Smooth muscle cell (in vitro differentiated cells): ENCODE measurements around the gene OAS1. TPM values are rescaled to one million over a fixed set of nuclear protein-coding genes. Genes with fewer than 3 reads are reported as not detected.
"Not testable (repeated sequence)": the region's sequence is repeated elsewhere in the genome, so short reads cannot be mapped to it uniquely, and the experiment has no call there.

ENCODE experiments used
- DNase-seq: peaks from one replicate; lab custom pipeline; 2025; ENCODE audit not compliant: unreplicated experiment; lab: John Stamatoyannopoulos, UW
- H2AFZ ChIP-seq: fragments of 200-600 bp; sonication (generic); 2 replicates; pipeline ENCODE4 v1.6.0; 2016; ENCODE audit warnings: antibody characterized with exemption, low read depth, mild to moderate bottlenecking
- H3F3A ChIP-seq: fragments of 200-600 bp; sonication (generic); 2 replicates; pipeline ENCODE4 v1.6.0; 2017; ENCODE audit warnings: antibody characterized with exemption, low read depth
- H3K27ac ChIP-seq: fragments of 200-600 bp; sonication (generic); 2 replicates; pipeline ENCODE4 v1.5.1; 2016; ENCODE audit warnings: low read depth, mild to moderate bottlenecking
- H3K27me3 ChIP-seq: fragments of 200-600 bp; sonication (generic); 2 replicates; pipeline ENCODE4 v1.6.1; 2016; ENCODE audit warnings: low read depth, mild to moderate bottlenecking
- H3K36me3 ChIP-seq: fragments of 200-600 bp; sonication (generic); 2 replicates; pipeline ENCODE4 v1.5.1; 2016; ENCODE audit warnings: low read depth
- H3K4me1 ChIP-seq: fragments of 200-600 bp; sonication (generic); 2 replicates; pipeline ENCODE4 v1.5.1; 2016; ENCODE audit warnings: low read depth
- H3K4me2 ChIP-seq: fragments of 200-600 bp; sonication (generic); 2 replicates; pipeline ENCODE4 v1.6.0; 2016; ENCODE audit warnings: mild to moderate bottlenecking
- H3K4me3 ChIP-seq: fragments of 200-600 bp; sonication (generic); 2 replicates; pipeline ENCODE4 v1.5.1; 2016; ENCODE audit warnings: mild to moderate bottlenecking
- H3K79me2 ChIP-seq: fragments of 200-600 bp; sonication (generic); 2 replicates; pipeline ENCODE4 v1.6.0; 2016; ENCODE audit warnings: low read depth, mild to moderate bottlenecking
- H3K9ac ChIP-seq: fragments of 200-600 bp; sonication (generic); 2 replicates; pipeline ENCODE4 v1.6.0; 2016; ENCODE audit warnings: low read depth
- H3K9me3 ChIP-seq: fragments of 200-600 bp; sonication (generic); replicated peaks from 2 replicates; pipeline ENCODE4 v1.5.1; 2016; ENCODE audit warnings: low read depth
- H4K20me1 ChIP-seq: fragments of 200-600 bp; sonication (generic); 2 replicates; pipeline ENCODE4 v1.6.0; 2016; ENCODE audit warnings: low read depth
- WGBS: methylation state at CpG from one replicate; pipeline ENCODE4 v1.1.7; 2016; ENCODE audit warnings: low lambda C conversion rate; 5-methylcytosine and 5-hydroxymethylcytosine counted together
- polyA plus RNA-seq: library from polyadenylated mRNA; unstranded; fragments of >200 nt; fragmentation: Nextera tagmentation; extraction: Ambion mirVana; gene quantifications from 2 replicates; pipeline ENCODE4 v1.2.1, GENCODE V29; 2016
- total RNA-seq: library from RNA; depleted of rRNA; stranded (reverse); fragments of >200 nt; gene quantifications from 2 replicates; pipeline ENCODE4 v1.2.3, GENCODE V29; 2014
- TF ChIP-seq, protein P1 (sequence below): fragments of 200-600 bp; sonication (generic); IDR thresholded peaks from 2 replicates; pipeline ENCODE4 v1.5.1; 2017; ENCODE audit warnings: borderline replicate concordance, mild to moderate bottlenecking, antibody characterized with exemption; ENCODE audit not compliant: insufficient read depth, poor library complexity, severe bottlenecking

Gene OAS1
- total and polyA plus RNA-seq, 2 experiments from 2014 or later, result 0.27 TPM; not detected in 1

DNA sequence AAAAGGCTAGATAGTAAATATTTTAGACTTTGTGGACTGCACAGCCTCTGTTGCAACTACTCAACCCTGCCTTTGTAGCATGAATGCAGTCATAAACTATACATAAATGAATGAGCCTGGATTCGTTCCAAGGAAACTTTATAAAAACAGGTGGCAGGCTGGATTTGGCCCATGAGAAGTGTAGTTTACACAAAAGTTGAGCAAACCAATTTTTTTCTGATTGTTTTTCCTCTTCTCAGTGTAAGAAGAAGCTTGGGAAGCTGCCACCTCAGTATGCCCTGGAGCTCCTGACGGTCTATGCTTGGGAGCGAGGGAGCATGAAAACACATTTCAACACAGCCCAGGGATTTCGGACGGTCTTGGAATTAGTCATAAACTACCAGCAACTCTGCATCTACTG lies 9.5 kb downstream of the OAS1 start:
- no peaks in the 10 kb centered on the region for H4K20me1 ChIP-seq
- no peak for DNase-seq
- no peak overlapping the region for H3K4me3 ChIP-seq
- H3K4me2 ChIP-seq, result no peak overlapping the region
- no peak overlapping the region for H3K9ac ChIP-seq
- H3K27me3 ChIP-seq, result peaks cover under 1% of the 10 kb centered on the region
- TF ChIP-seq, protein P1, sequence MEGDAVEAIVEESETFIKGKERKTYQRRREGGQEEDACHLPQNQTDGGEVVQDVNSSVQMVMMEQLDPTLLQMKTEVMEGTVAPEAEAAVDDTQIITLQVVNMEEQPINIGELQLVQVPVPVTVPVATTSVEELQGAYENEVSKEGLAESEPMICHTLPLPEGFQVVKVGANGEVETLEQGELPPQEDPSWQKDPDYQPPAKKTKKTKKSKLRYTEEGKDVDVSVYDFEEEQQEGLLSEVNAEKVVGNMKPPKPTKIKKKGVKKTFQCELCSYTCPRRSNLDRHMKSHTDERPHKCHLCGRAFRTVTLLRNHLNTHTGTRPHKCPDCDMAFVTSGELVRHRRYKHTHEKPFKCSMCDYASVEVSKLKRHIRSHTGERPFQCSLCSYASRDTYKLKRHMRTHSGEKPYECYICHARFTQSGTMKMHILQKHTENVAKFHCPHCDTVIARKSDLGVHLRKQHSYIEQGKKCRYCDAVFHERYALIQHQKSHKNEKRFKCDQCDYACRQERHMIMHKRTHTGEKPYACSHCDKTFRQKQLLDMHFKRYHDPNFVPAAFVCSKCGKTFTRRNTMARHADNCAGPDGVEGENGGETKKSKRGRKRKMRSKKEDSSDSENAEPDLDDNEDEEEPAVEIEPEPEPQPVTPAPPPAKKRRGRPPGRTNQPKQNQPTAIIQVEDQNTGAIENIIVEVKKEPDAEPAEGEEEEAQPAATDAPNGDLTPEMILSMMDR, result no peak
- WGBS, result 95% methylated on average over 5 of the region's 5 CpGs
- no peaks in the 10 kb centered on the region for H3K79me2 ChIP-seq
- H3K27ac ChIP-seq, result no peak overlapping the region
- no peaks in the 10 kb centered on the region for H3K36me3 ChIP-seq
- no peaks in the 10 kb centered on the region for H3K4me1 ChIP-seq
- H3F3A ChIP-seq, result no peaks in the 10 kb centered on the region
- no peaks in the 10 kb centered on the region for H3K9me3 ChIP-seq
- no peak overlapping the region for H2AFZ ChIP-seq

DNA sequence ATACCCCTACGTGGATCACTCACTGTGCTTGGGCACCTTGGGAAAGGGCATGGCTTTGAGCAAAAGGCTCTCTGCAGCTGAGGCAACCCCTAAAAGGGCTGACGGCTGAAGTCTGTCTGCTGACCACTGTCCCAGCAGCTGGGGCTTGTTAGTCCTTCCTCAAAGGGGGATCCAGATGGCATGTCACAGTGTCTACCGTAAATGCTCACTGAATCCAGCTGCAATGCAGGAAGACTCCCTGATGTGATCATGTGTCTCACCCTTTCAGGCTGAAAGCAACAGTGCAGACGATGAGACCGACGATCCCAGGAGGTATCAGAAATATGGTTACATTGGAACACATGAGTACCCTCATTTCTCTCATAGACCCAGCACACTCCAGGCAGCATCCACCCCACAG lies 12.4 kb downstream of the OAS1 start:
- no peak for DNase-seq
- Histone ChIP-seq H3K9ac (no peak overlapping the region), H3K4me3 (no peak overlapping the region), H3K79me2 (no peaks in the 10 kb centered on the region), H3K4me2 (no peak overlapping the region), H3K27ac (no peak overlapping the region), H3K4me1 (no peaks in the 10 kb centered on the region), H3K9me3 (no peaks in the 10 kb centered on the region), H2AFZ (no peak overlapping the region), H3F3A (no peaks in the 10 kb centered on the region), H4K20me1 (no peaks in the 10 kb centered on the region), H3K27me3 (peaks cover 5% of the 10 kb centered on the region), H3K36me3 (no peaks in the 10 kb centered on the region)
- 85% methylated on average over 6 of the region's 6 CpGs for WGBS
- TF ChIP-seq, protein P1, result no peak

DNA sequence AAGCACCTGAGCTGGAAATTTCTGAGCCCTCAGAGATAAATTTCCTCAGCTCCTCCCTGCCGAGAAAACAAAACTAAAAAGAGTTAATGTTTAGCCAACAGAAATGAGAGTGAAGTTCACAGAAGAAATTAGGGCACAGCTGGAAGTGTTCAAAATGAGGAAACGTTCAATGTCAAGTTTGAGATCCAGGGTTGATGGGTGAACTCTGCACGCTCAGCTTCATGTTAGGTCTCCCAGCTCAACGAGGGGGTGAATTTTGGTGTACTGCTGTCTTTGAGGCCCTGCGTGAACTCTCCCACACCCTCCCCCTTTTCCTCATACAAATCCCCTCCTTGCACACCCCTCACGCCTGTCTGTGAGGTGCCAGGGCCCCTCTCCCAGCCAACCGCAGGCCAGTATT lies 18.2 kb downstream of the OAS1 start:
- Histone ChIP-seq H3K79me2 (no peaks in the 10 kb centered on the region), H3K4me1 (no peaks in the 10 kb centered on the region), H4K20me1 (no peaks in the 10 kb centered on the region), H3K9me3 (no peaks in the 10 kb centered on the region), H3K36me3 (no peaks in the 10 kb centered on the region), H2AFZ (no peak overlapping the region), H3K4me2 (no peak overlapping the region), H3F3A (no peaks in the 10 kb centered on the region), H3K4me3 (no peak overlapping the region), H3K27ac (no peak overlapping the region), H3K27me3 (peaks cover 5% of the 10 kb centered on the region), H3K9ac (no peak overlapping the region)
- TF ChIP-seq, protein P1, result no peak
- no peak for DNase-seq
- WGBS, result 80% methylated on average over 7 of the region's 7 CpGs

DNA sequence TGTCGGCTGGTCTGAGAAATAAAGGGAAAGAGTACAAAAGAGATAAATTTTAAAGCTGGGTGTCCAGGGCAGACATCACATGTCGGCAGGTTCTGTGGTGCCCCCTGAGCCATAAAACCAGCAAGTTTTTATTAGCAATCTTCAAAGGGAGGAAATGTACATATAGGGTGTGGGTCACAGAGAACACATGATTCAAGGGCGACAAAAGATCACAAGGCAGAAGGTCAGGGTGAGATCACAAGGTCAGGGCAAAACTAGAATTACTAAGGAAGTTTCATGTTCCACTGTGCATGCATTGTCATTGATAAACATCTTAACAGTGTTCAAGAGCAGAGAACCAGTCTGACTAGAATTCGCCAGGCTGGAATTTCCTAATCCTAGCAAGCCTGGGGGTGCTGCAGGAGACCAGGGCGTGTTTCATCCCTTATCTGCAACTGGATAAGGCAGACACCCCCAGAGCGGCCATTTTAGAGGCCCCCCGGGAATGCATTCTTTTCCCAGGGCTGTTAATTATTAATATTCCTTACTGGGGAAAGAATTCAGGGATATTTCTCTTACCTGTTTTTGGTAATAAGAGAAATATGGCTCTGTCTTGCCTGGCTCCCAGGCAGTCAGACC lies 19.8 kb downstream of the OAS1 start:
- H3K4me2 ChIP-seq, H3K9ac ChIP-seq, H3F3A ChIP-seq, H3K9me3 ChIP-seq, H3K4me3 ChIP-seq, H4K20me1 ChIP-seq, DNase-seq, H3K27me3 ChIP-seq, H3K36me3 ChIP-seq, H3K4me1 ChIP-seq, H3K79me2 ChIP-seq, H2AFZ ChIP-seq, H3K27ac ChIP-seq: not testable (repeated sequence)
- WGBS, result 66% methylated on average over 7 of the region's 7 CpGs
